GM19438 (cell line): ENCODE data around the gene ADAM17.
"Not testable (repeated sequence)": the region's sequence is repeated elsewhere in the genome, so short reads cannot be mapped to it uniquely, and the experiment has no call there.

Experiments used
- ATAC-seq: cut with Tn5 transposase; IDR thresholded peaks from one replicate; pipeline ENCODE4 v1.9.1; 2021; ENCODE audit warnings: low read depth; ENCODE audit not compliant: unreplicated experiment

Gene ADAM17

GRCh38 chr2:9527995-9528787 is 27.4 kb downstream of the ADAM17 start:
- ATAC-seq, result no peak

GRCh38 chr2:9525266-9525665 is 30.4 kb downstream of the ADAM17 start:
- no peak for ATAC-seq

GRCh38 chr2:9524291-9524690 is 31.3 kb downstream of the ADAM17 start:
- no peak for ATAC-seq

- ATAC-seq, result no peak
These were observed 36.4 kb downstream of the ADAM17 start for GRCh38 chr2:9519250-9519649.

- no peak for ATAC-seq
These were observed 36.9 kb downstream of the ADAM17 start for GRCh38 chr2:9518780-9519179.

DNA sequence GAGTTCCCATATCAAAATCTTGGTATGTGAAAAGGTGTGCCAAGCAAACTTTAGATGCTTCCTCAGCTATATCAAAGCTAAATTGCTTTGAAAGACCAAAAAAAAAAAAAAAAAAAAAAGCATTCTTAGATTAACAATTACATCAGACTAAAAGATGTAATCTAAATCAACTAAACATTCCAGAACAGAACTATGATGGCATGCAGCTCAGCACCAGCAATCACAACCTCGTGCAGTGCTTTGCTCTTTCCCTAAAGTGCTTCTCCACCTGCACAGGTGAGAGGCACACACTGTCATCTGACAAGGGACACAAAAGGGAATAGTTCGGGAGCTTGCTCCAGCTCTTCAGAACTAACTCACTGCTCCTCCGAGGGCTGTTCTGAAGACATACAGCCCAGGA is 37.5 kb downstream of the ADAM17 start:
- ATAC-seq, result no peak

DNA sequence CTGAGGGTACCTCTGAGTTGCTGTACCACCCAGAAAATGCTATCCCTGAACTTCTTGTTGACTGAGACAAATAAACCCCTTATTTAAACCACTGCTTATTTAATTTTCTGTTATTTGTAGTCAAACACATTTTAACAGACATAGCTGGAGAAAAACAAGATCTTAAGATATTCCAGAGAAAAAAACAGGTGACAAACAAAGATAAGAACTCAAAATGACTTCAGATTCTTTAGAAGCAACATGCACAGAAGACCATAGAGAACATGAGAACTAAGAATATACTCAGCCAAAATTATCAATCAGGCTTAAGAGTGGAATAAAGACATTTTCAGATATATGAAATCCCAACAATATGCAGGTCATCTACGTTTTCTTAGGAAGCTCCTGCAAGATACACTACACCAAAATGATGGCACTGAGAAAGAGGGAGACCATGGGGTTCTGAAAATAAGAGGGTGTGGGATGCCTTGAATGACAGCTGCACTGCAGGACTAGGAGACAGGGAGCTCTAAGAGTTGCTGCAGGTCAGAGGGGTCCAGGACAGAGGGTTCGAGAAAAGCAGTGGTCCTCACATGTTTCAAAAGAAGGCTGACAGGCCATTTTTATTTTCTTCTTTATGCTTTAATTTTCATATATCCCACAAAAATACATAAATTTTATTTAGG is 38.4 kb downstream of the ADAM17 start:
- ATAC-seq, result no peak

DNA sequence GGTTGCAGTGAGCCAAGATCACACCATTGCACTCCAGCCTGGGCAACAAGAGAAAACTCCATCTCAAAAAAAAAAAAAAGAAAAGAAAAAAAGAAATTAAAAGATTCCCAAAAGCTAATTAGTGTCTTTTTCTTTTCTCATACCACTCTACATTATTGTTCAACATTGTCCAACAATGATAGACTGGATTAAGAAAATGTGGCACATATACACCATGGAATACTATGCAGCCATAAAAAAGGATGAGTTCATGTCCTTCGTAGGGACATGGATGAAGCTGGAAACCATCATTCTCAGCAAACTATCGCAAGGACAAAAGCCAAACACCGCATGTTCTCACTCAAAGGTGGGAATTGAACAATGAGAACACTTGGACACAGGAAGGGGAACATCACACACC is 41.7 kb downstream of the ADAM17 start:
- not testable (repeated sequence) for ATAC-seq

DNA sequence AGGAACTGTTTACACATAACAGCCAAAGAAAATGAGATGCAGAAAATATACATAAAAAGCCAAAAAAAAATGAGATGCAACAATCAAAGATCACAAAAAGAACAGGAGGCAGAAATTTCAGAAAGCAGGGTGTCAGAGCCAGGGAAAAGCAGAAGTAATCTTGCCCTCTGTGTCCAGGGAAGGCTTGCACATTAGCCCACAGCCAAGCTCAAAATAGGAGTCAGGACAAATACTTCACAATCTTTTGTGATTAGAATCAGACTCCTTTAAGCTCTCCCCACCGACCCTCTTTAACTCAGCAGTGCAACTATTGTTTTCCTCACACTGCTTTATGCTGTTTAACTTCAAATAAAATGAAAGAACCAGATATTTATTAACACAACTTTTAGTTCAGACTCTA is 46.7 kb downstream of the ADAM17 start:
- ATAC-seq, result no peak

- ATAC-seq, result no peak
These were observed 57.4 kb downstream of the ADAM17 start for GRCh38 chr2:9498210-9498609.

DNA sequence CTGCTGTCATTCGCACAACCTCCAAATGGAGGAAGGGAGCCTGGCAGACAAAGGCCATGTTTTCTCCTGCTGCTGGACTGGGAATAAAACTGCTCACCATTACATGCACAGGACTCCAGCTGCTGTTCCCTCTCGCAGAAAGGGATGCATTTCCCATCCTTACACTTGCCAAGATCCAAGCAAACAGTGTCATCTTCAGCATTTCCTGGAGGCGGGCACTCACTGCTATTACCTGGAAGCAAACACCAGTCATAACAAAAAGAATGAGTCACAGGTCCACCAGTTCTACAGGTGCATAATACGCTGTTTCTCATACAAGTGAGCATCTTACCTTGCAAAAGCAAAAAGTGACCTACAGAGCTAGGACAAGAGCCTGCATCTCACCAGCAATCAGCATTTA is 58.6 kb downstream of the ADAM17 start:
- no peak for ATAC-seq

DNA sequence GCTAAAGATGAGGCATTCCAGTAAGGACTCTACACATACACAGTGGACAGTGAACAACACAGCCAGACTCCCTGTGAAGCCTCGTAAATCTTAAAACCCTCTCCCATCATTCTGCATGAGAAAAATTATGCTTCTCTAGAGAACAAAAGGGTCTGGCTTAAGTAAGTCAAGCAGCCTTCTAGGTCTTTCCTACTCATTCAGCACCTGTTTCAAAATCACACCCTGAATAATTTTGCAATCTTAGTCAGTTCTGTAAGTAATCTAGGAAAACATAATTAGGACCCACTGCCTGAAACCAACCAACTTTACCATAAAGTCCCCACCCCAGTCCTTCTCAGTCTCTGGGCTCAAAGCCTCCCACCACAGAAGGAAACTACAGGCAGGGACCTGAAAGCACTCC is 61.5 kb downstream of the ADAM17 start:
- no peak for ATAC-seq

DNA sequence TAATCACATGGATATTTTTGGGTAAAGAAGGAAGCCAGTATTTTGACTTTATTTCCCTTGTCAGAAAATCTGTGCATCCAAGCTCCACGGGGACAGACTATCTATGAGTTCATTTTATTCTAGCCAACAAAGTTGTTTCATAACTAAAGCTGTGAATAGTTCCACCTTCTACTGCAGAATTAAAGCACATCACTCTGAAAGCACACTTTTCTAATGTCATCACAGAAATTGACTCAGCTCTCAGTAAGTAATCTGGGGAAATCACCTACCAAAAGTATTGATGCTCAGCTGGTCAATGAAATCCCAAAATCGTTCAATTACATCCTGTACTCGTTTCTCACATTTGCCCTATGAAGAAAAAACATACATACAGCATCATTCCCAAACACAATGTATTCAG is 62.2 kb downstream of the ADAM17 start:
- ATAC-seq, result no peak

GRCh38 chr2:9492927-9493326 is 62.7 kb downstream of the ADAM17 start:
- no peak for ATAC-seq

DNA sequence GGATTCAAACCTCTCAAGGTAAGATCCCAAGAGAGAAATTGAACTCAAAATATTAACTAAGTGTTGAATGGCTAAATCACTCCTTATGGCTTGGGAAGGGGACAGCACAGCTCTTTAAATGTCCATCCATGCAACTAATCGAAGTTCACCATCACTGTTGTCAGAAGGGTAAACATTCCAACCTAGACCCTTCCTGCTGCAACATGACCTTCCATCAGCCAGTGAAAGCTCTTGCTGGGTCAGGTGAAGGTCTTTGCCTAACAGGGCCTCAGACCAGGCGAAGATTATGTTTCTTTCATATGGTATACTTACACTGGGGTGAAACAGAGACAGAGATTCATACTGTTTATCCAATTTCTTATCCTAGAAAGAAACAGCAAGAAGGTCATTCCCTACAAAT is 64.8 kb downstream of the ADAM17 start:
- no peak for ATAC-seq

DNA sequence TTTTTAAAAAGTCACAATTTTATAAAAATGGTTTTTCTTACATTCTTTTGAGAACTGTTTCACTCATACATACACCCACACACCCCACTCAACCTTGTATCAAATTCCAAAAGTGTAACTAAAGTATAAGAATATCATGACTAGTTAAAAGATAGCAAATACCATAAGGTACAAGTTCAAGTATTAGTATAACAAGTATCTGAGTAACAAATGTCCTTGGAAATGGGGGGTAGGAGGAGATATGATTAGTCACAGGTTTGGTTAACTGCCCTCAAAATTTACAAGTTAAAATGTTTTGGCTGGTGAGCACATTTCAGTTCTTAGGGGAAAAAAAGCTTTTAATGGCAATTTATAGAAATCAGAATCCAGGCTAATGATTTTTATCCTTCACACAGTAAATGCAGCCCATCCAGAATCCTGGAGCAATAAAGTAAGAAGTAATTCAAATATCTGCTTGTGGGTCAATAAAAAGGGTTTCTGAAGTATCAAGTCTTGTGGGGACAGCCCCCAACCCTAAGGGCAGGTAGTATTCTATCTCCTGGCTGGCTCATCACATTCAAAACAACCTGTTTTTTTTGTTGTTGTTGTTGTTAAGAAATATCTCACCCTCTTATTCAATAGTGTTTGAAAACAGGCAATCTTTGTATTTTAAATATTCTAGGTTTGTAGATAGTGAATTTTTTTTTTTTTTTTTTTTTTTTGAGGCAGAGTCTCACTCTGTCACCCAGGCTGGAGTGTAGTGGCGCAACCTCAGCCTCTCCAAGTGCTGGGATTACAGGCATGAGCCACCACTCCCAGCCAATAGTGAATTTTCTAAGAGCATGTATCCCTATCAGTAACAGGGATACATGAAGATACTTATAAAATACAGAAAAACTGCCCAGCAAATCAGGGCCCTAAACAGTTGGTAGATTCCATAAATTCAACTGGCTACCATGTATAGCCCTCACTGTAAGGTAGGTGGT is 66.8 kb downstream of the ADAM17 start:
- ATAC-seq, result no peak

GRCh38 chr2:9484533-9484932 is 71.1 kb downstream of the ADAM17 start:
- ATAC-seq, result no peak

- no peak for ATAC-seq
These were observed 72.5 kb downstream of the ADAM17 start for GRCh38 chr2:9483107-9483506.

DNA sequence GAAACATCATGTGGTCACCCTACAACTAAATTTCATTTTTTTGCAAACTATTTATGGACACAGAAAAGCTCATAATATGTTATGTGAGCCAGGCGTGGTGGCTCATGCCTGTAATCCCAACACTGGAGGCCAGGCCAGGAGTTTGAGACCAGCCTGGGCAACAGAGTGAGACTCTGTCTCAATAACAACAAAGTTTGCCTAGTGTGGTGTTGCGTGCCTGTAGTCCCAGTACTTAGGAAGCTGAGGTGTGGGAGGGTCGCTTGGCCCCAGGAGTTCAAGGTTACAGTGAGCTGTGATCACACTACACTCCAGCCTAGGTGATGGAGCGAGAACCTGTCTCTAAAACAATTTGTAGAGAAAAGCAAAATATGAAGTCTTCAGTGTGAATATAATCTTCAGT is 75.5 kb downstream of the ADAM17 start:
- ATAC-seq, result no peak

- ATAC-seq, result no peak
These were observed 77.1 kb downstream of the ADAM17 start for GRCh38 chr2:9478526-9478925.

DNA sequence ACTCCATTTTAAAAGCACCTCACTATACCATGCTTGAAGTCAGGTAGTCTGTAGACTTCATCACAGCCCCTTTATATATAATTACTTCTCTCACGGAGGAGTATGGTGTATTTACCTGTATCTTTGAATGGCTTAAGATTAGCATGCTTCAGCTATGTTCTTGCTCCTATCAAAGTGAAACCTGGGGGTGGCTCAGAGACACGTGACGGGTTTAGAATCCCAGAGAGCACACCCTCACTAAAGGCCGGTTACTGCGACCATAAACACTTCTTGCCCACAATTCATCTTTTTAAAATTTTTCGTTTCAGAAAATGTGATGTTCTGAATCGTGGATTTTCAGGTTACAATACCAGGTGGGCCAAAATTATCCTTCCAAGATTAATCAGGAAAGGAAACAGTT is 77.7 kb downstream of the ADAM17 start:
- no peak for ATAC-seq
